H1 (cell line): ENCODE measurements around the gene MAP3K10.

Source experiments
- ASH2L ChIP-seq: fragments of 200-600, 300-600 bp; sonication (generic); IDR thresholded peaks from one replicate; pipeline ENCODE4 v1.7.1; 2017; ENCODE audit warnings: low read length
- BACH1 ChIP-seq: IDR thresholded peaks from 2 replicates; pipeline ENCODE4 v1.6.1; 2012; ENCODE audit warnings: low read length, improper control_type of control experiment
- BRCA1 ChIP-seq: IDR thresholded peaks from 2 replicates; pipeline ENCODE4 v1.6.1; 2012; ENCODE audit warnings: low read depth, low read length, improper control_type of control experiment
- TF ChIP-seq, protein P1 (sequence below), 3 experiments: IDR thresholded peaks; 1 replicate in 2 of 3; 2 replicates in 1 of 3; pipeline versions ENCODE4 v1.5.1 to v1.6.1; 2011; ENCODE audit warnings: low read length in 3 of 3, mild to moderate bottlenecking in 3 of 3, inconsistent platforms in 2 of 3, low read depth in 1 of 3, moderate library complexity in 1 of 3; ENCODE audit not compliant: insufficient read depth in 1 of 3; ENCODE audit errors: control extremely low read depth in 1 of 3

DNA sequence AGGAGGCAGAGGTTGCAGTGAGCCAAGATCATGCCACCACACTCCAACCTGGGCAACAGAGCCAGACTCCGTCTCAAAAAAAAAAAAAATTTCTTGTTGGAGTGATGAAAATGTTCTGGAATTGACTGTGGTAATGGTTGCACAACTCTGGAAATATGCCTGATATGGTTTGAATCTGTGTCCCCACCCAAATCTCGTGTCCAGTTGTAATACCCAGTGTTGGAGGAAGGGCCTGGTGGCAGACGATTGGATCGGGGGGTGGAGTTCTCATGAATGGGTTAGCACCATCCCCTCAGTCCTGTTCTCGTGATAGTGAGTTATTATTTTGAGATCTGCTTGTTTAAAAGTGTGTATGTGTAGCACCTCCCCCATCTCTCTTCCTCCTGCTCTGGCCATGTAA is 41.1 kb upstream of the MAP3K10 start:
- TF ChIP-seq, protein P1, sequence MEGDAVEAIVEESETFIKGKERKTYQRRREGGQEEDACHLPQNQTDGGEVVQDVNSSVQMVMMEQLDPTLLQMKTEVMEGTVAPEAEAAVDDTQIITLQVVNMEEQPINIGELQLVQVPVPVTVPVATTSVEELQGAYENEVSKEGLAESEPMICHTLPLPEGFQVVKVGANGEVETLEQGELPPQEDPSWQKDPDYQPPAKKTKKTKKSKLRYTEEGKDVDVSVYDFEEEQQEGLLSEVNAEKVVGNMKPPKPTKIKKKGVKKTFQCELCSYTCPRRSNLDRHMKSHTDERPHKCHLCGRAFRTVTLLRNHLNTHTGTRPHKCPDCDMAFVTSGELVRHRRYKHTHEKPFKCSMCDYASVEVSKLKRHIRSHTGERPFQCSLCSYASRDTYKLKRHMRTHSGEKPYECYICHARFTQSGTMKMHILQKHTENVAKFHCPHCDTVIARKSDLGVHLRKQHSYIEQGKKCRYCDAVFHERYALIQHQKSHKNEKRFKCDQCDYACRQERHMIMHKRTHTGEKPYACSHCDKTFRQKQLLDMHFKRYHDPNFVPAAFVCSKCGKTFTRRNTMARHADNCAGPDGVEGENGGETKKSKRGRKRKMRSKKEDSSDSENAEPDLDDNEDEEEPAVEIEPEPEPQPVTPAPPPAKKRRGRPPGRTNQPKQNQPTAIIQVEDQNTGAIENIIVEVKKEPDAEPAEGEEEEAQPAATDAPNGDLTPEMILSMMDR (IDR thresholded peaks at IDR 0.05; ENCODE audit: control extremely low read depth in 1 of 3, insufficient read depth in 1 of 3, low read depth in 1 of 3, low read length in 3 of 3), result no peak
- TF ChIP-seq BRCA1 (no peak), ASH2L (no peak), BACH1 (no peak)
